Endometrial microvascular endothelial cells (primary cell): Measurements from ENCODE around the gene SPATA31C2. TPM values are rescaled to one million over a fixed set of nuclear protein-coding genes. Genes with fewer than 3 reads are reported as not detected.

ENCODE experiments used
- total RNA-seq: library from RNA; depleted of rRNA; stranded (reverse); fragments of >200 nt; gene quantifications from one replicate; pipeline ENCODE4 v1.2.3, GENCODE V29; 2015; ENCODE audit errors: inconsistent ontology term

The SPATA31C2 gene
- total RNA-seq, 1 donor from 2014 or later, result not detected

Other genes starting within 250 kb of the SPATA31C2 start
- gene SPATA31C1, start 220.5 kb downstream of the SPATA31C2 start, total RNA-seq, result not detected
- not detected for gene CDK20, start 163.9 kb downstream of the SPATA31C2 start, total RNA-seq
- gene SPIN1, start 250.0 kb upstream of the SPATA31C2 start, total RNA-seq, result 45.8 TPM